Uterus (tissue), 4 donors: ENCODE measurements around the gene TPMT. TPM values are rescaled to one million over a fixed set of nuclear protein-coding genes. Genes with fewer than 3 reads are reported as not detected.

Experiments
- DNase-seq, 2 donors: peaks; one replicate each; pipeline ENCODE4 v3.0.0-alpha.2; 2019 to 2020
- H3K27ac ChIP-seq, 2 donors: fragments of 200-600 bp; sonication (generic); 1 replicate in 1 of 2; 2 replicates in 1 of 2; pipeline ENCODE4 v1.5.1; 2016 to 2018
- H3K27me3 ChIP-seq, 2 donors: fragments of 200-600 bp; sonication (generic); one replicate each; pipeline ENCODE4 v1.5.1; 2018 to 2019; ENCODE audit warnings: control low read depth in 1 of 2
- H3K36me3 ChIP-seq, 2 donors: fragments of 200-600 bp; sonication (generic); one replicate each; pipeline ENCODE4 v1.5.1; 2019; ENCODE audit warnings: control low read depth in 1 of 2
- H3K4me1 ChIP-seq, 2 donors: fragments of 200-600 bp; sonication (generic); one replicate each; pipeline ENCODE4 v1.5.1; 2018 to 2019; ENCODE audit warnings: control low read depth in 1 of 2
- H3K4me3 ChIP-seq, 2 donors: fragments of 200-600 bp; sonication (generic); 1 replicate in 1 of 2; 2 replicates in 1 of 2; pipeline ENCODE4 v1.5.1; 2018 to 2019; ENCODE audit warnings: mild to moderate bottlenecking in 1 of 2
- H3K9me3 ChIP-seq, 2 donors: fragments of 200-600 bp; sonication (generic); one replicate each; pipeline ENCODE4 v1.5.1; 2019; ENCODE audit warnings: control low read depth in 1 of 2
- POLR2A ChIP-seq, 2 donors: fragments of 450-650 bp; IDR thresholded peaks; one replicate each; pipeline ENCODE4 v1.6.1; 2016; ENCODE audit warnings: antibody characterized with exemption in 2 of 2, mild to moderate bottlenecking in 1 of 2, moderate library complexity in 1 of 2
- intact Hi-C: fragments of 100-400 bp; cut with DNase I; formaldehyde crosslinking; loops from one replicate; pipeline ENCODE4 v1.15.1; 2023; ENCODE audit warnings: low total_unique reads
- total RNA-seq, 4 donors: library from RNA; depleted of rRNA in 3 of 4; stranded (reverse); fragments of >200 nt in 3 of 4; gene quantifications; one replicate each; pipeline versions ENCODE4 v1.1.0 to v1.2.4, GENCODE V29; 2014 to 2023
- TF ChIP-seq, protein P1 (sequence below), 4 experiments: fragments of 200-600 bp in 2 of 4; fragments of 450-650 bp in 2 of 4; sonication (generic) in 2 of 4; IDR thresholded peaks; one replicate each; pipeline ENCODE4 v1.5.1; 2016 to 2019; ENCODE audit warnings: antibody characterized with exemption in 4 of 4, mild to moderate bottlenecking in 2 of 4, moderate library complexity in 1 of 4
- donor health status: DM: yes; HTN: yes; CAD: no.

Gene TPMT
- total RNA-seq, 4 donors from 2014 or later: 5.9 to 11.4 (median 6.6) TPM

GRCh38 chr6:18186540-18187250, 31.8 kb upstream of the TPMT start:
- Histone ChIP-seq H3K27me3 (no peaks in the 10 kb centered on the region), H3K36me3 (no peaks in the 10 kb centered on the region), H3K4me3 (no peak overlapping the region), H3K4me1 (no peaks in the 10 kb centered on the region), H3K9me3 (no peaks in the 10 kb centered on the region), H3K27ac (no peak overlapping the region)
- intact Hi-C loops: no loop called here
- TF ChIP-seq, protein P1, sequence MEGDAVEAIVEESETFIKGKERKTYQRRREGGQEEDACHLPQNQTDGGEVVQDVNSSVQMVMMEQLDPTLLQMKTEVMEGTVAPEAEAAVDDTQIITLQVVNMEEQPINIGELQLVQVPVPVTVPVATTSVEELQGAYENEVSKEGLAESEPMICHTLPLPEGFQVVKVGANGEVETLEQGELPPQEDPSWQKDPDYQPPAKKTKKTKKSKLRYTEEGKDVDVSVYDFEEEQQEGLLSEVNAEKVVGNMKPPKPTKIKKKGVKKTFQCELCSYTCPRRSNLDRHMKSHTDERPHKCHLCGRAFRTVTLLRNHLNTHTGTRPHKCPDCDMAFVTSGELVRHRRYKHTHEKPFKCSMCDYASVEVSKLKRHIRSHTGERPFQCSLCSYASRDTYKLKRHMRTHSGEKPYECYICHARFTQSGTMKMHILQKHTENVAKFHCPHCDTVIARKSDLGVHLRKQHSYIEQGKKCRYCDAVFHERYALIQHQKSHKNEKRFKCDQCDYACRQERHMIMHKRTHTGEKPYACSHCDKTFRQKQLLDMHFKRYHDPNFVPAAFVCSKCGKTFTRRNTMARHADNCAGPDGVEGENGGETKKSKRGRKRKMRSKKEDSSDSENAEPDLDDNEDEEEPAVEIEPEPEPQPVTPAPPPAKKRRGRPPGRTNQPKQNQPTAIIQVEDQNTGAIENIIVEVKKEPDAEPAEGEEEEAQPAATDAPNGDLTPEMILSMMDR (IDR thresholded peaks at IDR 0.05): no peak
- no peak for TF ChIP-seq POLR2A (IDR thresholded peaks at IDR 0.05)
- no peak for DNase-seq

- Histone ChIP-seq H3K27me3 (no peaks in the 10 kb centered on the region), H3K36me3 (no peaks in the 10 kb centered on the region), H3K4me3 (no peak overlapping the region), H3K27ac (no peak overlapping the region), H3K4me1 (no peaks in the 10 kb centered on the region), H3K9me3 (no peaks in the 10 kb centered on the region)
- no peak for TF ChIP-seq POLR2A (IDR thresholded peaks at IDR 0.05)
- TF ChIP-seq, protein P1 (IDR thresholded peaks at IDR 0.05): no peak
- DNase-seq: no peak
- intact Hi-C loops: no loop called here
Observed at GRCh38 chr6:18186033-18186432, 31.2 kb upstream of the TPMT start.

DNA sequence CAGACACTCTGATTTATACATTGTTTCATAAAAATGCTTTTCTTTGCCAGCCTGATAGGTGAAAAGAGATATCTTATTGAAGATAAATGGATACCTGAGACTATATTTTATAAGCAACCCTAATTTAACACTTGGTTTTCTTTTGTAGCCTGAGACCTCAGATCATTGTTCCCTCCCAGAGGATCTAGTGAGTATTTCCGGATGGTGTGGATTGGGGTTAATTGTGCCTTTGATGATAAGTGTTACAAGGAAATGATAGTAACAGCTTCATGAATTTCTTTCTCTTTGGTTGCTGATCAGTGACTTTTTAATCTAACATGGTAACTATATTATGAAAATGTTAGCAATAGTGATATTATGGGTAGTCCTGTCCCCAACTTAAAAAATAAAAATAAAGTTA, 30.7 kb upstream of the TPMT start:
- intact Hi-C loops: no loop called here
- H3K4me3 ChIP-seq: no peak overlapping the region
- TF ChIP-seq, protein P1 (IDR thresholded peaks at IDR 0.05): no peak
- TF ChIP-seq POLR2A (IDR thresholded peaks at IDR 0.05): no peak

GRCh38 chr6:18183766-18184165, 28.9 kb upstream of the TPMT start:
- H3K9me3 ChIP-seq: no peaks in the 10 kb centered on the region
- intact Hi-C loops: no loop called here
- TF ChIP-seq POLR2A (IDR thresholded peaks at IDR 0.05): no peak
- TF ChIP-seq, protein P1 (IDR thresholded peaks at IDR 0.05): no peak
- no peak for DNase-seq
- H3K4me1 ChIP-seq: no peaks in the 10 kb centered on the region
- H3K36me3 ChIP-seq: no peaks in the 10 kb centered on the region
- no peak overlapping the region for H3K4me3 ChIP-seq
- H3K27me3 ChIP-seq: no peaks in the 10 kb centered on the region
- no peak overlapping the region for H3K27ac ChIP-seq

More for the DNA sequence above, 30.7 kb upstream of the TPMT start:
- Histone ChIP-seq H3K27ac (no peak overlapping the region), H3K9me3 (no peaks in the 10 kb centered on the region), H3K36me3 (no peaks in the 10 kb centered on the region), H3K4me1 (no peaks in the 10 kb centered on the region), H3K27me3 (no peaks in the 10 kb centered on the region)
- DNase-seq: no peak

DNA sequence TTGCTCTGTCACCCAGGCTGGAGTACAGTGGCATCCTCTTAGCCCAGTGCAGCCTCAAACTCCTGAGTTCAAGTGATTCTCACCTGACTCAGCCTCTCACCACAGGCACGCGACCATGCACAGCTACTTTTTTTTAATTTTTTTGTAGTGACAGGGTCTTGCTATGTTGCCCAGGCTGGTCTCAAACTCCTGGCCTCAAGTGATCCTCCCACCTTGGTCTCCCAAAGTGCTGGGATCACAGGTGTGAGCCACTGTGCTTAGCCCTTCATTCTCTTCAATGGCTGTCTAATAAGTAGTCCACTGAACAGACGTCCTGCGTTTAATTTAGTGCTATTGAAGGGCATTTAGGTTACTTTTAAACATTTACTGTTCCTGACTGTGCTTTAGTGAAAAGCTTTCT, 27.7 kb upstream of the TPMT start:
- H3K4me1 ChIP-seq: no peaks in the 10 kb centered on the region
- no peaks in the 10 kb centered on the region for H3K27me3 ChIP-seq
- H3K27ac ChIP-seq: no peak overlapping the region
- no peak overlapping the region for H3K4me3 ChIP-seq
- TF ChIP-seq, protein P1 (IDR thresholded peaks at IDR 0.05): no peak
- TF ChIP-seq POLR2A (IDR thresholded peaks at IDR 0.05): no peak
- intact Hi-C loops: no loop called here
- H3K9me3 ChIP-seq: no peaks in the 10 kb centered on the region
- DNase-seq: no peak
- H3K36me3 ChIP-seq: no peaks in the 10 kb centered on the region
